IPS-18a (cell line): ENCODE data around the gene TNNT2.

ENCODE experiments used
- H3K27ac ChIP-seq: one replicate; pipeline ENCODE4 v1.5.1; 2013; ENCODE audit warnings: low read length
- H3K27me3 ChIP-seq: one replicate; pipeline ENCODE4 v1.6.1; 2013; ENCODE audit warnings: mild to moderate bottlenecking, low read length; ENCODE audit not compliant: control insufficient read depth, insufficient read depth
- H3K36me3 ChIP-seq: one replicate; pipeline ENCODE4 v1.6.1; 2013; ENCODE audit warnings: low read depth, low read length; ENCODE audit not compliant: control insufficient read depth
- H3K4me1 ChIP-seq: one replicate; pipeline ENCODE4 v1.6.1; 2013; ENCODE audit warnings: low read depth, low read length; ENCODE audit not compliant: control insufficient read depth
- H3K4me3 ChIP-seq: one replicate; pipeline ENCODE4 v1.5.1; 2013; ENCODE audit warnings: low read length
- H3K9ac ChIP-seq: one replicate; pipeline ENCODE4 v1.6.1; 2013; ENCODE audit warnings: mild to moderate bottlenecking, low read length, moderate library complexity
- H3K9me3 ChIP-seq: one replicate; pipeline ENCODE4 v1.6.1; 2013; ENCODE audit warnings: low read depth, low read length; ENCODE audit not compliant: control insufficient read depth

Gene TNNT2

DNA sequence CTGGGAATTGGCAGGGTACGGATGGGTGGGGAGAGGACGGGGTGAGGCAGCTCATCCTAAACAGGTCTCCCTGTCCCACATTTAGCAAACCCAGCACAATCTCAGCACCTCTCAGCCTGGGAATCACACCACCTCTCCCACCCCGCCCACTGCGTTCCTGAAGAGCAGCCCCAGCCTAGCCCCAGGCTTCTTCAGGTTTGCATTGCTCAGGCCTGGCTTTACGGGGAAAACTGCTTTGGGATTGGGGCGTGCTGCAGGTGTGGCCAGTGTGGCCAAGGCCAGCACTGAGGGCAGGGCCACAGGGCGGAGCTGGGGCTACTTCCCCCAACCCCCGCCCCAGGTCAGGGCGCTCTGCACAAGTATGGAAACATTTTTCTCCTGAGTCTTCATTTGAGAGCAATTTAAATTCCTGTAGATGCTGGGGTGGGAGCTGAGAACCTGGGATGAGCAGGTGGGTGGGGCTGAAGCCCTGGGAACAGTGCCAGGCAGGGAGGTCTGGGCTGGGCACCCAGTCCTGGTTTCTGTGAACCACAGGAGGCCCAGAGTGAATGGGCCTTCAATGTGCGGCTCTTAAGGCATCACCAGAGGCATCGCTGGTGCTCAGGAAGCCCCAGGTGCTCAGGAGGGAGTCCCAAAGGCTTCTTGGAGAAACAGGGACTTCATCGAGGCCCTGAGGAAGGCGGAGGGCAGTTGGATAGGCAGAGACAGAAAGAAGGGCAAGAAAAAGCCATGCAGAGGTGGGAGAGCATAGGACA, 24.1 kb downstream of the TNNT2 start:
- Histone ChIP-seq H3K27me3 (no peaks in the 10 kb centered on the region), H3K4me1 (peaks cover 5% of the 10 kb centered on the region), H3K27ac (no peak overlapping the region), H3K9ac (no peak overlapping the region), H3K9me3 (no peaks in the 10 kb centered on the region), H3K36me3 (no peaks in the 10 kb centered on the region), H3K4me3 (no peak overlapping the region)

- H3K9ac ChIP-seq, result no peak overlapping the region
- no peaks in the 10 kb centered on the region for H3K9me3 ChIP-seq
- no peaks in the 10 kb centered on the region for H3K36me3 ChIP-seq
- H3K4me3 ChIP-seq, result no peak overlapping the region
- no peaks in the 10 kb centered on the region for H3K27me3 ChIP-seq
- H3K27ac ChIP-seq, result no peak overlapping the region
- peaks cover 22% of the 10 kb centered on the region for H3K4me1 ChIP-seq
Observed at GRCh38 chr1:201351617-201352016, 25.9 kb downstream of the TNNT2 start.

GRCh38 chr1:201350884-201351283, 26.6 kb downstream of the TNNT2 start:
- Histone ChIP-seq H3K4me3 (no peak overlapping the region), H3K9ac (no peak overlapping the region), H3K9me3 (no peaks in the 10 kb centered on the region), H3K27me3 (no peaks in the 10 kb centered on the region), H3K36me3 (no peaks in the 10 kb centered on the region), H3K27ac (no peak overlapping the region), H3K4me1 (peaks cover 26% of the 10 kb centered on the region)

GRCh38 chr1:201350361-201350725, 27.1 kb downstream of the TNNT2 start:
- Histone ChIP-seq H3K4me1 (peaks cover 26% of the 10 kb centered on the region), H3K27me3 (no peaks in the 10 kb centered on the region), H3K9ac (no peak overlapping the region), H3K36me3 (no peaks in the 10 kb centered on the region), H3K27ac (no peak overlapping the region), H3K9me3 (no peaks in the 10 kb centered on the region), H3K4me3 (no peak overlapping the region)

- Histone ChIP-seq H3K9ac (no peak overlapping the region), H3K27me3 (no peaks in the 10 kb centered on the region), H3K36me3 (no peaks in the 10 kb centered on the region)
Observed at GRCh38 chr1:201349092-201349491, 28.4 kb downstream of the TNNT2 start.

GRCh38 chr1:201348211-201348566, 29.3 kb downstream of the TNNT2 start:
- Histone ChIP-seq H3K36me3 (no peaks in the 10 kb centered on the region), H3K9ac (no peak overlapping the region), H3K9me3 (no peaks in the 10 kb centered on the region), H3K27ac (no peak overlapping the region), H3K4me3 (no peak overlapping the region), H3K27me3 (no peaks in the 10 kb centered on the region), H3K4me1 (peaks cover 26% of the 10 kb centered on the region)

More at GRCh38 chr1:201349092-201349491, 28.4 kb downstream of the TNNT2 start:
- Histone ChIP-seq H3K4me3 (no peak overlapping the region), H3K4me1 (peaks cover 26% of the 10 kb centered on the region), H3K27ac (no peak overlapping the region), H3K9me3 (no peaks in the 10 kb centered on the region)

- Histone ChIP-seq H3K9ac (no peak overlapping the region), H3K27me3 (no peaks in the 10 kb centered on the region), H3K36me3 (no peaks in the 10 kb centered on the region), H3K4me1 (peaks cover 26% of the 10 kb centered on the region), H3K9me3 (no peaks in the 10 kb centered on the region), H3K4me3 (no peak overlapping the region), H3K27ac (no peak overlapping the region)
Observed at GRCh38 chr1:201347498-201348210, 29.8 kb downstream of the TNNT2 start.

DNA sequence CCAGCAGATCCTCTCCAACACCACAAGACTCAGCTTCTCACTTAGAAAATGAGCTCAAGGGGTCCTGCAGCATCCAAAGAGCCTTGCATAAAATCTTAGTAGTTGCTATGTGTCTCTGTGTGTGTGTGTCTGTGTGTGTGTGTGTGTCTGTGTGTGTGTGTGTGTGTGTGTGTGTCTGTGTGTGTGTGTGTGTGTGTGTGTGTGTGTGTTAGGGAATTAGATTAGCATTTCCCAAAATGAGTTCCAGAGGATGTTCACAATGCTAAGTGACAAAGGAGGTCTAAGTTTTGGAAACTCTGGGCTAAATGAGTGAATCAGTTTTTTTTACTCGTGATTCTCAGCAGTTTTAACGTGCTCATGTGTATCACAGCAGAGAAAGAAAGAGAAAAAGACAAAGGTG, 30.5 kb downstream of the TNNT2 start:
- peaks cover 26% of the 10 kb centered on the region for H3K4me1 ChIP-seq
- no peak overlapping the region for H3K4me3 ChIP-seq
- H3K36me3 ChIP-seq, result no peaks in the 10 kb centered on the region
- H3K9me3 ChIP-seq, result no peaks in the 10 kb centered on the region
- H3K27me3 ChIP-seq, result no peaks in the 10 kb centered on the region
- no peak overlapping the region for H3K9ac ChIP-seq
- H3K27ac ChIP-seq, result no peak overlapping the region

DNA sequence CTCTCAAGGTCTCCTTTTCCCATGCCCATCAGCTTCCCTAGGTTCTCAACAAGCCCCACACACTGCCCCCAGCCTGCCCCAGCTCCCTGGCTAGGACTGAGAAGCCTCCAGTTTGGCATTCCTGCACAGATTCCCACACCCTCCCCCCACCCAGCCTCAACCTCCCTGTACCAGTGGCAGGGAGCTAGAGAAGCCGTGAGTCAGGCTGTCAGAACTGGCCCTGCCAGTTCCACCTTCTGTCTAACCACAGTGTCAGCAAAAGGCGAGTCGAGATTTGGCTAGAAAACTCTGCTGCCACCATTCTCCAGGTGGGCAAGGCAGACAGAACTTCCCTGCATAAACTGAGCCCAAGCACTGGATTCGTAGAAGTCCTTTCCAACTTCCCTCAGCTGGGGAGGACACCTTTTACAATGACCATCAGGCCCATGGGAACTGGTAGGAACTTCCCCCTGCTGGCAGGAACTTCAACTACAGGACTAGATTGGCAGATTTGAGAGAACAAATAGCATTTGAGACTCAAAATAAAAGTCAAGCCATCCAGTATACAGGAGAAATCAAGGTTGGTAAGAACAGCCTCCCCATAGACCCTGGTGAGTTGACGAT, 31.0 kb downstream of the TNNT2 start:
- no peaks in the 10 kb centered on the region for H3K27me3 ChIP-seq
- H3K9me3 ChIP-seq, result no peaks in the 10 kb centered on the region
- H3K4me1 ChIP-seq, result peaks cover 26% of the 10 kb centered on the region
- H3K36me3 ChIP-seq, result no peaks in the 10 kb centered on the region
- H3K9ac ChIP-seq, result no peak overlapping the region
- no peak overlapping the region for H3K27ac ChIP-seq
- H3K4me3 ChIP-seq, result no peak overlapping the region

- H3K4me3 ChIP-seq, result no peak overlapping the region
- H3K9me3 ChIP-seq, result no peaks in the 10 kb centered on the region
- H3K27ac ChIP-seq, result no peak overlapping the region
- H3K9ac ChIP-seq, result no peak overlapping the region
- H3K27me3 ChIP-seq, result no peaks in the 10 kb centered on the region
- H3K4me1 ChIP-seq, result peaks cover 26% of the 10 kb centered on the region
- H3K36me3 ChIP-seq, result no peaks in the 10 kb centered on the region
Observed at GRCh38 chr1:201345081-201345355, 32.5 kb downstream of the TNNT2 start.

GRCh38 chr1:201344206-201345080, 33.0 kb downstream of the TNNT2 start:
- Histone ChIP-seq H3K36me3 (no peaks in the 10 kb centered on the region), H3K4me3 (no peak overlapping the region), H3K27me3 (no peaks in the 10 kb centered on the region), H3K9ac (no peak overlapping the region), H3K27ac (no peak overlapping the region), H3K9me3 (no peaks in the 10 kb centered on the region), H3K4me1 (peaks cover 26% of the 10 kb centered on the region)
